Thyroid gland (tissue), 4 donors: Measurements from ENCODE around the gene MROH8. TPM values are rescaled to one million over a fixed set of nuclear protein-coding genes. Genes with fewer than 3 reads are reported as not detected.

Source experiments
- DNase-seq, 2 donors: peaks; one replicate each; pipeline ENCODE4 v3.0.0-alpha.2; 2019
- H3K27ac ChIP-seq, 3 donors: fragments of 200-600 bp; sonication (generic); 1 replicate in 2 of 3; 2 replicates in 1 of 3; pipeline ENCODE4 v1.5.1; 2016 to 2019; ENCODE audit warnings: mild to moderate bottlenecking in 1 of 3, moderate library complexity in 1 of 3
- H3K27me3 ChIP-seq: fragments of 200-600 bp; sonication (generic); one replicate; pipeline ENCODE4 v1.5.1; 2019
- H3K36me3 ChIP-seq, 2 donors: fragments of 200-600 bp; sonication (generic); one replicate each; pipeline ENCODE4 v1.5.1; 2016 to 2019
- H3K4me1 ChIP-seq, 2 donors: fragments of 200-600 bp; sonication (generic); one replicate each; pipeline ENCODE4 v1.5.1; 2017 to 2019
- H3K4me3 ChIP-seq, 3 donors: fragments of 200-600 bp; sonication (generic); replicated peaks in 1 of 3; 1 replicate in 2 of 3; 2 replicates in 1 of 3; pipeline ENCODE4 v1.5.1; 2016; ENCODE audit warnings: mild to moderate bottlenecking in 1 of 3
- H3K9me3 ChIP-seq: fragments of 200-600 bp; sonication (generic); one replicate; pipeline ENCODE4 v1.5.1; 2017
- POLR2A ChIP-seq, 2 donors: fragments of 450-650 bp; IDR thresholded peaks; one replicate each; pipeline ENCODE4 v1.6.1; 2017; ENCODE audit warnings: antibody characterized with exemption in 2 of 2, mild to moderate bottlenecking in 2 of 2, moderate library complexity in 1 of 2
- WGBS, 2 donors: methylation state at CpG; one replicate each; pipeline ENCODE4 v1.1.5; 2017; 5-methylcytosine and 5-hydroxymethylcytosine counted together
- intact Hi-C: fragments of 100-400 bp; cut with DNase I; formaldehyde crosslinking; loops from one replicate; pipeline ENCODE4 v1.15.1; 2023
- total RNA-seq, 4 donors: library from RNA; depleted of rRNA; stranded (reverse); fragments of >200 nt; gene quantifications; one replicate each; pipeline ENCODE4 v1.2.3, GENCODE V29; 2016
- TF ChIP-seq, protein P1 (sequence below), 6 experiments: fragments of 200-600 bp in 3 of 6; fragments of 450-650 bp in 3 of 6; sonication (generic) in 3 of 6; IDR thresholded peaks; one replicate each; pipeline ENCODE4 v1.5.1; 2016 to 2019; ENCODE audit warnings: antibody characterized with exemption in 6 of 6, mild to moderate bottlenecking in 2 of 6, inconsistent platforms in 1 of 6, moderate library complexity in 1 of 6

MROH8 gene
- total RNA-seq, 4 donors from 2014 or later: 2.3 to 7.5 (median 3.4) TPM

DNA sequence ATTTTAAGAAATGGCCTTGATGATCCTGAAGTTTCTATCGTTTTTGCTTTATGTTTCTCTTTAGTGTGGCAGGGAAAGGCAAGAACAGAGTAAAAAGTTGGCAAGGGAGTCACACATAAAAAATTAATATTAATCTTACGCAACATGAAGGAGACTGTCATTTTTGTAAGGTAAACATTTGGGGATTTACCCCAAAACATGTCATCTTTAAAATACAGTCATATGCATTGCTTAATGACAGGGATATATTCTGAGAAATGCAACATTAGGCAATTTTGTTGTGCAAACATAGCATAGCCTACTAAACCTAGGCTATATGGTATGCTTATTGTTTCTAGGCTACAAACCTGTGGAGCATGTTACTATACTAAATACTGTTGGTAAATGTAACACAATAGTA is 88.9 kb downstream of the MROH8 start:
- H3K4me1 ChIP-seq: peaks cover 6 to 9% of the 10 kb centered on the region in 2 donors
- no peak overlapping the region for H3K4me3 ChIP-seq
- TF ChIP-seq, protein P1, sequence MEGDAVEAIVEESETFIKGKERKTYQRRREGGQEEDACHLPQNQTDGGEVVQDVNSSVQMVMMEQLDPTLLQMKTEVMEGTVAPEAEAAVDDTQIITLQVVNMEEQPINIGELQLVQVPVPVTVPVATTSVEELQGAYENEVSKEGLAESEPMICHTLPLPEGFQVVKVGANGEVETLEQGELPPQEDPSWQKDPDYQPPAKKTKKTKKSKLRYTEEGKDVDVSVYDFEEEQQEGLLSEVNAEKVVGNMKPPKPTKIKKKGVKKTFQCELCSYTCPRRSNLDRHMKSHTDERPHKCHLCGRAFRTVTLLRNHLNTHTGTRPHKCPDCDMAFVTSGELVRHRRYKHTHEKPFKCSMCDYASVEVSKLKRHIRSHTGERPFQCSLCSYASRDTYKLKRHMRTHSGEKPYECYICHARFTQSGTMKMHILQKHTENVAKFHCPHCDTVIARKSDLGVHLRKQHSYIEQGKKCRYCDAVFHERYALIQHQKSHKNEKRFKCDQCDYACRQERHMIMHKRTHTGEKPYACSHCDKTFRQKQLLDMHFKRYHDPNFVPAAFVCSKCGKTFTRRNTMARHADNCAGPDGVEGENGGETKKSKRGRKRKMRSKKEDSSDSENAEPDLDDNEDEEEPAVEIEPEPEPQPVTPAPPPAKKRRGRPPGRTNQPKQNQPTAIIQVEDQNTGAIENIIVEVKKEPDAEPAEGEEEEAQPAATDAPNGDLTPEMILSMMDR (IDR thresholded peaks at IDR 0.05): no peak
- TF ChIP-seq POLR2A (IDR thresholded peaks at IDR 0.05): no peak
- no peak for DNase-seq
- intact Hi-C loops: no loop called here
- peaks cover 0 to 6% of the 10 kb centered on the region in 2 donors for H3K36me3 ChIP-seq
- WGBS, 2 donors: 91% methylated on average over 2 of the region's 2 CpGs
- no peaks in the 10 kb centered on the region for H3K9me3 ChIP-seq
- H3K27me3 ChIP-seq: no peaks in the 10 kb centered on the region
- no peak overlapping the region for H3K27ac ChIP-seq

GRCh38 chr20:37081717-37082289 is 97.5 kb downstream of the MROH8 start:
- intact Hi-C loops: no loop called here
- Histone ChIP-seq H3K9me3 (no peaks in the 10 kb centered on the region), H3K4me1 (no peaks in the 10 kb centered on the region), H3K27me3 (no peaks in the 10 kb centered on the region), H3K36me3 (no peaks in the 10 kb centered on the region), H3K4me3 (no peak overlapping the region), H3K27ac (no peak overlapping the region)
- TF ChIP-seq, protein P1 (IDR thresholded peaks at IDR 0.05): peak in 1 of 6 experiments; percentile 37
- no peak for TF ChIP-seq POLR2A (IDR thresholded peaks at IDR 0.05)
- DNase-seq: peak in 1 of 2 donors; percentile 12
- 88 to 95% methylated on average over 4 to 5 of the region's 5 CpGs for WGBS, 2 donors

DNA sequence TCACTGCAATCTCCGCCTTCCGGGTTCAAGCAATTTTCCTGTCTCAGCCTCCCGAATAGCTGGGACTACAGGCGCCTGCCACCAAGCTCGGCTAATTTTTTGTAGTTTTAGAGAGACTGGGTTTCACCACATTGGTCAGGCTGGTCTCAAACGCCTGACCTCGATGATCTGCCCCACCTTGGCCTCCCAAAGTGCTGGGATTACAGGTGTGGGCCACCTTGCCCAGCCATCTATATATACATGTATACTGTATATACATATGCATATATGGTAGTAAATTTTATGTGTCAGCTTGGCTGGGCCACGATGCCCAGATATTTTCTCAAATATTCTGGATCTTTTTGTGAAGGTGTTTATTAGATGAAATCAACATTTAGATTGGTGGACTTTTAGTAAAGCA is 102.3 kb downstream of the MROH8 start:
- H3K9me3 ChIP-seq: no peaks in the 10 kb centered on the region
- no peaks in the 10 kb centered on the region for H3K36me3 ChIP-seq
- H3K4me1 ChIP-seq: no peaks in the 10 kb centered on the region
- 95 to 98% methylated on average over 8 of the region's 8 CpGs for WGBS, 2 donors
- no peak for TF ChIP-seq POLR2A (IDR thresholded peaks at IDR 0.05)
- TF ChIP-seq, protein P1 (IDR thresholded peaks at IDR 0.05): no peak
- H3K4me3 ChIP-seq: no peak overlapping the region
- intact Hi-C loops: no loop called here
- H3K27me3 ChIP-seq: no peaks in the 10 kb centered on the region
- DNase-seq: no peak
- H3K27ac ChIP-seq: no peak overlapping the region

DNA sequence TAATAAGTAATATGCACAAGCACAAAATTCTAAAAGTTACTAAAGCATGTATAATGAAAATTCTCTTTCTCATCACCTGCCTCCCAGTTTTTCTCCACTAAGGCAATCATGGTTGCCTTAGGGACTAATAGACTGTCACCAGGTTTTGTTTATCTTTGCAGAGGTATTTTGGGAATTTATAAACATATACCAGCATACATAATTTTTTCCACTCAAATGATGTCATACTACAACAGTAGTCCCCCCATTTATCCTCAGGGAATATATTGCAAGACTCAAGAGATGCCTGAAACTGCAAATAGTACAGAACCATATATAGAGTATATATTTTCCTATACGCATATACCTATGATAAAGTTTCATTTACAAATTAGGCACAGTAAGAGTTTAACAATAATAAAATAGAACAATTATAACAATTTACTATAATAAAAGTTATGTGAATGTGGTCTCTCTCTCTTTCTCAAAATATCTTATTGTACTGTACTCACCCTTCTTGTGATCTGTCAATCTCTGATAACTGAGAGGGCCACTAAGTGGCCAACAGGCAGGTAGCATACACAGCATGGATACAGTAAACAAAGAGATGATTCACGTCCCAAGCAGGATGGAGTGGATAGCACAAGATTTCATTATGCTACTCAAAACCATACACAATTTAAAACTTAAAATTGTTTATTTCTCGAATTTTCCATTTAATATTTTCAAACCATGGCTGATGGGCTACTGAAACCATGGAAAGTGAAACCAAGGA is 103.2 kb downstream of the MROH8 start:
- TF ChIP-seq, protein P1 (IDR thresholded peaks at IDR 0.05): no peak
- no peak for TF ChIP-seq POLR2A (IDR thresholded peaks at IDR 0.05)
- DNase-seq: no peak
- intact Hi-C loops: no loop called here
- 91 to 94% methylated on average over 3 of the region's 3 CpGs for WGBS, 2 donors
- no peaks in the 10 kb centered on the region for H3K27me3 ChIP-seq
- no peaks in the 10 kb centered on the region for H3K36me3 ChIP-seq
- no peaks in the 10 kb centered on the region for H3K4me1 ChIP-seq
- H3K4me3 ChIP-seq: no peak overlapping the region
- no peaks in the 10 kb centered on the region for H3K9me3 ChIP-seq
- no peak overlapping the region for H3K27ac ChIP-seq
